HCT116 (cell line): ENCODE measurements around the gene UBE2H. TPM values are rescaled to one million over a fixed set of nuclear protein-coding genes. Genes with fewer than 3 reads are reported as not detected.

Experiments used
- ATAC-seq: fragments of 200-7000 bp; cut with Tn5 transposase; 2 replicates; pipeline ENCODE4 v1.9.1; 2020; ENCODE audit warnings: mild to moderate bottlenecking, moderate library complexity
- BruUV-seq: library from RNA; stranded (reverse); fragments of 400-500 nt; replicated peaks from 2 replicates; lab custom pipeline; 2021; lab: Mats Ljungman, UMichigan
- CTCF ChIA-PET: fragments of 300-600 bp; sonication (Branson Sonifier 250); formaldehyde crosslinking; loops from one replicate; lab custom pipeline; 2021; ENCODE audit warnings: antibody characterized with exemption; lab: Charles Lee
- POLR2A ChIA-PET: fragments of 300-600, 350-600 bp; sonication (Branson Sonifier 250); formaldehyde crosslinking; loops from one replicate; lab custom pipeline; 2021; ENCODE audit warnings: antibody characterized with exemption; lab: Charles Lee
- RAD21 ChIA-PET, 2 experiments: fragments of 300-600 bp; sonication (Branson Sonifier 250); formaldehyde crosslinking; loops; one replicate each; lab custom pipeline; 2023; ENCODE audit warnings: low total read pairs in 2 of 2; ENCODE audit not compliant: uncharacterized antibody in 2 of 2, unreplicated experiment in 2 of 2, low non-redundant PET in 1 of 2; lab: Charles Lee
- DNase-seq: peaks from one replicate; pipeline ENCODE4 v3.0.0-alpha.2; 2010; ENCODE audit warnings: low read depth, low spot score
- H2AFZ ChIP-seq: fragments of 200-600 bp; shearing (Covaris generic), sonication (generic); 2 replicates; pipeline ENCODE4 v1.6.1; 2017; ENCODE audit warnings: low read depth, mixed run types, mixed read lengths, antibody characterized with exemption, low read length; ENCODE audit not compliant: poor library complexity, severe bottlenecking
- H3K27ac ChIP-seq: 2 replicates; pipeline ENCODE4 v1.5.1; 2012; ENCODE audit warnings: low read depth, low read length
- H3K27me3 ChIP-seq: fragments of 200-600 bp; sonication (generic); 2 replicates; pipeline ENCODE4 v1.6.1; 2016; ENCODE audit warnings: mixed run types, low read length, mixed read lengths; ENCODE audit not compliant: insufficient read depth
- H3K36me3 ChIP-seq, 2 experiments: fragments of 200-500 bp in 1 of 2; fragments of 200-600 bp in 1 of 2; sonication (Bioruptor generic) in 1 of 2; sonication (generic) in 1 of 2; 2 replicates each; pipeline versions ENCODE4 v1.5.1 to v1.6.1; 2014 to 2016; ENCODE audit warnings: low read length in 2 of 2, inconsistent platforms in 1 of 2, mixed read lengths in 1 of 2, mixed run types in 1 of 2; ENCODE audit not compliant: insufficient read depth in 2 of 2, control insufficient read depth in 1 of 2
- H3K4me1 ChIP-seq, 2 experiments: fragments of 200-600 bp in 1 of 2; sonication (generic) in 1 of 2; 2 replicates each; pipeline versions ENCODE4 v1.5.1 to v1.6.1; 2012 to 2017; ENCODE audit warnings: low read length in 2 of 2, inconsistent platforms in 1 of 2, mild to moderate bottlenecking in 1 of 2, mixed read lengths in 1 of 2, mixed run types in 1 of 2, moderate library complexity in 1 of 2; ENCODE audit not compliant: insufficient read depth in 2 of 2, control insufficient read depth in 1 of 2
- H3K4me2 ChIP-seq: fragments of 200-600 bp; sonication (generic); 2 replicates; pipeline ENCODE4 v1.6.1; 2017; ENCODE audit warnings: mixed run types, low read length, mixed read lengths
- H3K4me3 ChIP-seq, 2 experiments: fragments of 200-600 bp in 1 of 2; sonication (generic) in 1 of 2; replicated peaks in 1 of 2; 2 replicates each; pipeline ENCODE4 v1.5.1; 2011 to 2016; ENCODE audit warnings: low read length in 2 of 2, control low read depth in 1 of 2, low read depth in 1 of 2, mild to moderate bottlenecking in 1 of 2, mixed read lengths in 1 of 2, mixed run types in 1 of 2
- H3K79me2 ChIP-seq: fragments of 200-600 bp; sonication (generic); 2 replicates; pipeline ENCODE4 v1.6.1; 2017; ENCODE audit warnings: mild to moderate bottlenecking, mixed run types, low read length, moderate library complexity, mixed read lengths; ENCODE audit not compliant: insufficient read depth
- H3K9ac ChIP-seq: fragments of 200-600 bp; sonication (generic); 2 replicates; pipeline ENCODE4 v1.6.1; 2016; ENCODE audit warnings: low read length, mixed read lengths
- H3K9me2 ChIP-seq: fragments of 200-600 bp; sonication (generic), shearing (Covaris generic); 2 replicates; pipeline ENCODE4 v1.6.1; 2017; ENCODE audit warnings: mixed run types, mild to moderate bottlenecking, moderate library complexity; ENCODE audit not compliant: insufficient read depth
- H3K9me3 ChIP-seq, 2 experiments: fragments of 200-500 bp in 1 of 2; fragments of 200-600 bp in 1 of 2; sonication (Bioruptor generic) in 1 of 2; sonication (generic) in 1 of 2; 2 replicates each; pipeline ENCODE4 v1.6.1; 2014 to 2017; ENCODE audit warnings: low read length in 2 of 2, mixed read lengths in 2 of 2, inconsistent platforms in 1 of 2, low read depth in 1 of 2, mild to moderate bottlenecking in 1 of 2, mixed run types in 1 of 2, moderate library complexity in 1 of 2; ENCODE audit not compliant: control insufficient read depth in 1 of 2, insufficient read depth in 1 of 2
- H4K20me1 ChIP-seq: fragments of 200-600 bp; sonication (generic), shearing (Covaris generic); 2 replicates; pipeline ENCODE4 v1.6.1; 2017; ENCODE audit warnings: mixed run types, mild to moderate bottlenecking, moderate library complexity; ENCODE audit not compliant: insufficient read depth
- ATF3 ChIP-seq: IDR thresholded peaks from 2 replicates; pipeline ENCODE4 v1.6.1; 2012
- CEBPB ChIP-seq: IDR thresholded peaks from 2 replicates; pipeline ENCODE4 v1.6.1; 2012; ENCODE audit warnings: low read depth
- CTCF ChIP-seq, 3 experiments: fragments of 200-600 bp in 1 of 3; sonication (generic) in 1 of 3; IDR thresholded peaks in 2 of 3; conservative IDR thresholded peaks in 1 of 3; 2 replicates each; pipeline ENCODE4 v1.5.1; 2012 to 2017; ENCODE audit warnings: low read depth in 2 of 3, low read length in 2 of 3, antibody characterized with exemption in 1 of 3, borderline replicate concordance in 1 of 3, control low read depth in 1 of 3, mild to moderate bottlenecking in 1 of 3, mixed read lengths in 1 of 3, mixed run types in 1 of 3, moderate library complexity in 1 of 3; ENCODE audit not compliant: insufficient read depth in 1 of 3
- EGR1 ChIP-seq: IDR thresholded peaks from 2 replicates; pipeline ENCODE4 v1.6.1; 2012; ENCODE audit warnings: low read depth
- ELF1 ChIP-seq: IDR thresholded peaks from 2 replicates; pipeline ENCODE4 v1.6.1; 2012; ENCODE audit warnings: low read depth, borderline replicate concordance
- EZH2 ChIP-seq: fragments of 200-600 bp; sonication (generic); IDR thresholded peaks from 2 replicates; pipeline ENCODE4 v1.6.1; 2017; ENCODE audit warnings: antibody characterized with exemption, mixed run types
- EZH2phosphoT487 ChIP-seq: fragments of 200-600 bp; IDR thresholded peaks from 2 replicates; pipeline ENCODE4 v1.6.1; 2018; ENCODE audit warnings: antibody characterized with exemption, borderline replicate concordance
- MAX ChIP-seq: IDR thresholded peaks from 2 replicates; pipeline ENCODE4 v1.6.1; 2012
- POLR2A ChIP-seq: IDR thresholded peaks from 2 replicates; pipeline ENCODE4 v1.7.0; 2011; ENCODE audit warnings: borderline replicate concordance; ENCODE audit not compliant: insufficient read depth, insufficient read length; ENCODE audit errors: extremely low read depth
- POLR2AphosphoS5 ChIP-seq: IDR thresholded peaks from 2 replicates; pipeline ENCODE4 v1.6.1; 2011; ENCODE audit warnings: mild to moderate bottlenecking, low read depth, low read length, moderate library complexity
- SP1 ChIP-seq: IDR thresholded peaks from 2 replicates; pipeline ENCODE4 v1.6.1; 2012; ENCODE audit warnings: low read depth
- TCF7L2 ChIP-seq: IDR thresholded peaks from 2 replicates; pipeline ENCODE4 v1.7.0; 2011; ENCODE audit warnings: borderline replicate concordance, inconsistent platforms; ENCODE audit not compliant: insufficient read depth, insufficient read length; ENCODE audit errors: extremely low read depth
- YY1 ChIP-seq: IDR thresholded peaks from 2 replicates; pipeline ENCODE4 v1.6.1; 2011; ENCODE audit warnings: low read length, low read depth, moderate library complexity, mild to moderate bottlenecking; ENCODE audit not compliant: insufficient replicate concordance; ENCODE audit errors: extremely low read depth
- ZNF274 ChIP-seq: fragments of 200-500 bp; sonication (Bioruptor generic); IDR thresholded peaks from 2 replicates; pipeline ENCODE4 v1.6.1; 2014; ENCODE audit warnings: mild to moderate bottlenecking, low read depth, low read length, inconsistent platforms
- intact Hi-C: fragments of 100-400 bp; cut with micrococcal nuclease; formaldehyde crosslinking; loops from 2 replicates; pipeline ENCODE4 v1.10.0; 2022
- total RNA-seq: library from RNA; stranded (reverse); gene quantifications from one replicate; pipeline ENCODE4 v1.2.1, GENCODE V29; 2021; ENCODE audit not compliant: unreplicated experiment

Gene UBE2H
- total RNA-seq, 1 experiment from 2014 or later: 117 TPM

- no peaks in the 10 kb centered on the region for H3K27me3 ChIP-seq
- CTCF ChIA-PET: no interaction called here
- H4K20me1 ChIP-seq: no peaks in the 10 kb centered on the region
- POLR2A ChIA-PET: no interaction called here
- BruUV-seq: no TSS peak
- DNase-seq: no peak
- intact Hi-C loops: no loop called here
- H3K9ac ChIP-seq: no peak overlapping the region
- H3K36me3 ChIP-seq: no peaks in the 10 kb centered on the region; a peak in 1 of 4 replicates
- H3K9me3 ChIP-seq: no peaks in the 10 kb centered on the region
- peaks cover 71% of the 10 kb centered on the region for H3K79me2 ChIP-seq
- RAD21 ChIA-PET: no interaction called here
- H3K9me2 ChIP-seq: no peaks in the 10 kb centered on the region
- H3K4me2 ChIP-seq: no peak overlapping the region; the same call in 1 of the 2 replicates
- no peak overlapping the region for H2AFZ ChIP-seq
- peak overlapping the region; percentile 97; the same call in 1 of the 2 replicates for H3K27ac ChIP-seq
- ATAC-seq: no peak
- H3K4me1 ChIP-seq: peaks cover 93 to 98% of the 10 kb centered on the region in 2 experiments
- no peak for TF ChIP-seq EZH2phosphoT487
- no peak for TF ChIP-seq EZH2
- no peak for TF ChIP-seq ELF1
- H3K4me3 ChIP-seq: no peak overlapping the region
Observed at GRCh38 chr7:129858490-129858889, 94.3 kb downstream of the UBE2H start.

DNA sequence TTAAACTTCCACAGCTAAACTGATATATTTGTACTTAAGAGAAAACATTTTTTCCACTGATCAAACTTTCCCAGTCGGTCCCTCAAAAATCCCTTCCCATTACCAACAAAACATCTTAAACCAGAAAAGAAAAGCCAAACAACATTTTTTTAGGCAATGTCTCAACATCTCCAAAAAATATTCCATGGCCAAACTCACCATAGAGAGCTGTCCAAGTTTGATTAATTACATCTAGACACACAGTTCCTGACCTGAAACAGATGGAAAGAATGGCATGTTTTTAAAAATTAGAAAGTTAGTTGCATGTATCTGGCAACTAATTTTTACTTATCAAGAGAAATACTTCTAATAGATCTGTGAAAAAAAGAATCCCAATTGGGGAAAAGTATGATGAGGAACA lies 95.4 kb downstream of the UBE2H start:
- Histone ChIP-seq H3K9me3 (no peaks in the 10 kb centered on the region), H4K20me1 (no peaks in the 10 kb centered on the region), H3K4me3 (no peak overlapping the region), H3K27me3 (no peaks in the 10 kb centered on the region), H3K9ac (no peak overlapping the region), H3K4me2 (no peak overlapping the region), H3K9me2 (no peaks in the 10 kb centered on the region), H3K27ac (peak overlapping the region; percentile 97; the same call in 1 of the 2 replicates), H2AFZ (no peak overlapping the region), H3K4me1 (peaks cover 93 to 98% of the 10 kb centered on the region in 2 experiments), H3K36me3 (no peaks in the 10 kb centered on the region; a peak in 1 of 4 replicates), H3K79me2 (peaks cover 70% of the 10 kb centered on the region)
- RAD21 ChIA-PET: no interaction called here
- CTCF ChIA-PET: no interaction called here
- POLR2A ChIA-PET: no interaction called here
- TF ChIP-seq POLR2A: no peak
- no peak for TF ChIP-seq CTCF (IDR thresholded peaks at IDR 0.05 in 2 of 3, conservative IDR thresholded peaks at IDR 0.05 in 1 of 3; ENCODE audit: borderline replicate concordance in 1 of 3, insufficient read depth in 1 of 3, low read depth in 2 of 3, low read length in 2 of 3)
- no peak for TF ChIP-seq EZH2
- TF ChIP-seq ZNF274: no peak
- no peak for TF ChIP-seq MAX
- no peak for TF ChIP-seq SP1
- TF ChIP-seq POLR2AphosphoS5: no peak
- TF ChIP-seq YY1: no peak
- TF ChIP-seq CEBPB: no peak
- no peak for TF ChIP-seq TCF7L2
- no peak for TF ChIP-seq ATF3
- no peak for TF ChIP-seq EGR1
- TF ChIP-seq ELF1: no peak
- DNase-seq (no peak), ATAC-seq (no peak)
- BruUV-seq: no TSS peak
- intact Hi-C loops: no loop called here
